ENCODE data around the gene TSPAN7. TPM values are rescaled to one million over a fixed set of nuclear protein-coding genes. Genes with fewer than 3 reads are reported as not detected.

TSPAN7 gene
- total and polyA plus RNA-seq, 4 donors: 6.2 to 71.1 (median 23.7) TPM

DNA sequence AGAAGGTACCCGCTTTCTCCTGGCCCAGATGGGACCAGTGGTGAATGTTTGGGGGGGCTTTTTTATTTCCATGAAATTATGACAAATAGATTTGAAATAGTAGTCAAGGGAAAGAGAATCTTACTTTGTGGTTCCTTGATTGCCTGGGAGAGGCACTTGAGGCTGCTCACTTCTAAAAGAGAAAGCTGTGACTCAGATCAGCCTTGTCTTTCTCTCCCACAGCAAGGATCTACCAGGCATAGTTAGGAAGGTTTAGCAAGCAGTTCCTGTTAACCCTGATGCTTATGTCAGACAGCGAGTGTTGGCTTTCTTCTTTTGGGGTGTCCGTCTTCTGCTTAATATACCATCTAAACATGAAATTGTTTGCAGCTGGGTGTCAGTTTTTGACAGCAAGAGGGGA lies 114.5 kb downstream of the TSPAN7 start:
- Histone ChIP-seq H3K4me1 (ENCODE audit: control insufficient read depth in 1 of 2, insufficient read depth in 2 of 2, low read length in 2 of 2) (no peaks in the 10 kb centered on the region), H3K9me3 (ENCODE audit: control insufficient read depth, low read length) (no peaks in the 10 kb centered on the region), H3K36me3 (ENCODE audit: control insufficient read depth in 1 of 2, insufficient read depth in 2 of 2, low read length in 1 of 2) (no peaks in the 10 kb centered on the region), H3K27me3 (ENCODE audit: control insufficient read depth in 1 of 2, insufficient read depth in 2 of 2, low read length in 1 of 2) (no peaks in the 10 kb centered on the region), H3K27ac (ENCODE audit: low read depth in 1 of 2, low read length in 2 of 2) (no peak overlapping the region), H3K4me3 (ENCODE audit: low read length in 2 of 2) (no peak overlapping the region)
- DNase-seq: no peak
- intact Hi-C loops (cut with DNase I): no loop called here
- no peak for ATAC-seq (ENCODE audit: low FRiP score)
- 82 to 99% methylated on average over 3 of the region's 3 CpGs for WGBS, 2 donors

- no peak overlapping the region for H3K4me3 ChIP-seq (ENCODE audit: low read length in 2 of 2)
- 72 to 86% methylated on average over 4 of the region's 4 CpGs for WGBS, 2 donors
Observed at GRCh38 chrX:38678183-38678582, 116.8 kb downstream of the TSPAN7 start.

GRCh38 chrX:38678821-38679220 lies 117.5 kb downstream of the TSPAN7 start:
- DNase-seq (no peak), ATAC-seq (ENCODE audit: low FRiP score) (no peak)
- H3K4me3 ChIP-seq (ENCODE audit: low read length in 2 of 2): no peak overlapping the region
- intact Hi-C loops (cut with DNase I): no loop called here
- WGBS, 2 donors: 79 to 83% methylated on average over 2 of the region's 2 CpGs
- no peaks in the 10 kb centered on the region for H3K4me1 ChIP-seq (ENCODE audit: control insufficient read depth in 1 of 2, insufficient read depth in 2 of 2, low read length in 2 of 2)
- no peaks in the 10 kb centered on the region for H3K36me3 ChIP-seq (ENCODE audit: control insufficient read depth in 1 of 2, insufficient read depth in 2 of 2, low read length in 1 of 2)
- no peaks in the 10 kb centered on the region for H3K27me3 ChIP-seq (ENCODE audit: control insufficient read depth in 1 of 2, insufficient read depth in 2 of 2, low read length in 1 of 2)
- H3K9me3 ChIP-seq (ENCODE audit: control insufficient read depth, low read length): no peaks in the 10 kb centered on the region
- H3K27ac ChIP-seq (ENCODE audit: low read depth in 1 of 2, low read length in 2 of 2): no peak overlapping the region

More at GRCh38 chrX:38678183-38678582, 116.8 kb downstream of the TSPAN7 start:
- H3K36me3 ChIP-seq (ENCODE audit: control insufficient read depth in 1 of 2, insufficient read depth in 2 of 2, low read length in 1 of 2): no peaks in the 10 kb centered on the region
- ATAC-seq (ENCODE audit: low FRiP score): no peak
- no peak for DNase-seq
- intact Hi-C loops (cut with DNase I): no loop called here
- H3K9me3 ChIP-seq (ENCODE audit: control insufficient read depth, low read length): no peaks in the 10 kb centered on the region
- no peaks in the 10 kb centered on the region for H3K27me3 ChIP-seq (ENCODE audit: control insufficient read depth in 1 of 2, insufficient read depth in 2 of 2, low read length in 1 of 2)
- no peaks in the 10 kb centered on the region for H3K4me1 ChIP-seq (ENCODE audit: control insufficient read depth in 1 of 2, insufficient read depth in 2 of 2, low read length in 2 of 2)
- H3K27ac ChIP-seq (ENCODE audit: low read depth in 1 of 2, low read length in 2 of 2): no peak overlapping the region

DNA sequence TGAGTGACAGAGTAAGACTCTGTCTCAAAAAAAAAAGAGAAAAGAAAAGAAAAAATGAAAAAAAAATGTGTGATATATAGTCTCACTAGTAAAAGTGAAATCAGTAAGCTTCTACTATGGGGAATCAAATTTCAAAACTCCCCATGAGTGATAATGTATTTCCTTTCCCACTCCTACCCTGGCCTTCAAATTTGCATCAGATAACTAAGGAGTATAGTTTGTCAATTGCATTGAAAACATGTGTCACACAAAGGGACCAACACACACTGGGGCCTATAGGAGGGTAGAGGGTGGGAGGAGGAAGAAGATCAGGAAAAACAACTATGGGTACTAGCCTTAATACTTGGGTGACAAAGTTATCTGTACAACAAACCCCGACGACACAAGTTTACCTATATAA lies 118.4 kb downstream of the TSPAN7 start:
- Histone ChIP-seq H3K27me3 (ENCODE audit: control insufficient read depth in 1 of 2, insufficient read depth in 2 of 2, low read length in 1 of 2) (no peaks in the 10 kb centered on the region), H3K4me3 (ENCODE audit: low read length in 2 of 2) (no peak overlapping the region), H3K9me3 (ENCODE audit: control insufficient read depth, low read length) (no peaks in the 10 kb centered on the region), H3K27ac (ENCODE audit: low read depth in 1 of 2, low read length in 2 of 2) (no peak overlapping the region), H3K36me3 (ENCODE audit: control insufficient read depth in 1 of 2, insufficient read depth in 2 of 2, low read length in 1 of 2) (no peaks in the 10 kb centered on the region), H3K4me1 (ENCODE audit: control insufficient read depth in 1 of 2, insufficient read depth in 2 of 2, low read length in 2 of 2) (no peaks in the 10 kb centered on the region)
- DNase-seq: no peak
- intact Hi-C loops (cut with DNase I): no loop called here
- ATAC-seq (ENCODE audit: low FRiP score): no peak
- 81 to 92% methylated on average over 2 of the region's 2 CpGs for WGBS, 2 donors

DNA sequence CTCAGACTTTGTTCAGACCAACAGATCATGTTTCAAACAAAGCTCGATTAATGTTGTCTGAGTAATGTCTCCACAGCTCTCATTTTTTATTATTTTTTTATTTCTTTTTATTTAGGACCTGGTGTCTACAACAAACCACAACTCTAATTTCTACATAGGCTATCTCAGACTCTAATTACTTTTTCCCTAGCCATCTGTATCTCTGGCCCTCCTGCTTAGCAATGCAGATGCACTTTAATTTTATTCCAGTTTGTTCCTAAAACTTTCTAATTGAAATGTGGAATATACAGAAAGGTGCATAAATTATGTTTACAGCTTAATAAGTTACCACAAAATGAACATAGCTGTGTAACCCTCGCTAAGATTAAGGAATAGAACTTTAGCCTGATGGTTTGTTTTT lies 120.8 kb downstream of the TSPAN7 start:
- Histone ChIP-seq H3K4me1 (ENCODE audit: control insufficient read depth in 1 of 2, insufficient read depth in 2 of 2, low read length in 2 of 2) (no peaks in the 10 kb centered on the region), H3K9me3 (ENCODE audit: control insufficient read depth, low read length) (no peaks in the 10 kb centered on the region), H3K27ac (ENCODE audit: low read depth in 1 of 2, low read length in 2 of 2) (no peak overlapping the region), H3K27me3 (ENCODE audit: control insufficient read depth in 1 of 2, insufficient read depth in 2 of 2, low read length in 1 of 2) (no peaks in the 10 kb centered on the region), H3K36me3 (ENCODE audit: control insufficient read depth in 1 of 2, insufficient read depth in 2 of 2, low read length in 1 of 2) (no peaks in the 10 kb centered on the region), H3K4me3 (ENCODE audit: low read length in 2 of 2) (no peak overlapping the region)
- intact Hi-C loops (cut with DNase I): no loop called here
- ATAC-seq (ENCODE audit: low FRiP score) (no peak), DNase-seq (no peak)
- 32 to 51% methylated on average over 2 of the region's 2 CpGs for WGBS, 2 donors

DNA sequence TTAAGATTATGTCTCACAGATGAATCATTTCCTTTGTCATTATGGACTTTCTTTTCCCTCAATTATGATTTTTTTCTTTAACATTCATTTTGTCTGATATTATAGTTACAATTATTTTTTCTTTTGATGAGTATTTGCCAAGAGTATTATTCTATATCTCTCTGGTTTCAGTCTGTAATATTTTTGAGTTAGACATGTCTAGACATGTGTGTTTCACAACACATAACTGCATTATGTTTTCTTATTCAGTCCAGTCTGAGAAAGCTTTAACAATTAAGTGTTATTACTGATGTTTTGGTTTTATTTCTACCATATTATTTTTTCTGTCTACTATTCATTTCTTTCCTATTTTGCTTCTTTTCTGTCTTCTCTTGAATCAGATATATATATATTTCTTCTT lies 131.6 kb downstream of the TSPAN7 start:
- intact Hi-C loops (cut with DNase I): no loop called here
- Histone ChIP-seq H3K9me3 (ENCODE audit: control insufficient read depth, low read length) (no peaks in the 10 kb centered on the region), H3K4me3 (ENCODE audit: low read length in 2 of 2) (no peak overlapping the region), H3K4me1 (ENCODE audit: control insufficient read depth in 1 of 2, insufficient read depth in 2 of 2, low read length in 2 of 2) (no peaks in the 10 kb centered on the region), H3K36me3 (ENCODE audit: control insufficient read depth in 1 of 2, insufficient read depth in 2 of 2, low read length in 1 of 2) (no peaks in the 10 kb centered on the region), H3K27ac (ENCODE audit: low read depth in 1 of 2, low read length in 2 of 2) (no peak overlapping the region), H3K27me3 (ENCODE audit: control insufficient read depth in 1 of 2, insufficient read depth in 2 of 2, low read length in 1 of 2) (no peaks in the 10 kb centered on the region)
- no peak for DNase-seq
- ATAC-seq (ENCODE audit: low FRiP score): no peak

- no peaks in the 10 kb centered on the region for H3K36me3 ChIP-seq (ENCODE audit: control insufficient read depth in 1 of 2, insufficient read depth in 2 of 2, low read length in 1 of 2)
- ATAC-seq (ENCODE audit: low FRiP score): no peak
- no peak overlapping the region for H3K27ac ChIP-seq (ENCODE audit: low read depth in 1 of 2, low read length in 2 of 2)
- 25 to 44% methylated on average over 5 of the region's 5 CpGs for WGBS, 2 donors
- H3K9me3 ChIP-seq (ENCODE audit: control insufficient read depth, low read length): no peaks in the 10 kb centered on the region
- intact Hi-C loops (cut with DNase I): no loop called here
- no peaks in the 10 kb centered on the region for H3K27me3 ChIP-seq (ENCODE audit: control insufficient read depth in 1 of 2, insufficient read depth in 2 of 2, low read length in 1 of 2)
- H3K4me3 ChIP-seq (ENCODE audit: low read length in 2 of 2): no peak overlapping the region
- no peaks in the 10 kb centered on the region for H3K4me1 ChIP-seq (ENCODE audit: control insufficient read depth in 1 of 2, insufficient read depth in 2 of 2, low read length in 2 of 2)
- DNase-seq: no peak
Observed at GRCh38 chrX:38694394-38694793, 133.1 kb downstream of the TSPAN7 start.

- ATAC-seq (ENCODE audit: low FRiP score) (no peak), DNase-seq (no peak)
- no peaks in the 10 kb centered on the region for H3K27me3 ChIP-seq (ENCODE audit: control insufficient read depth in 1 of 2, insufficient read depth in 2 of 2, low read length in 1 of 2)
- no peak overlapping the region for H3K4me3 ChIP-seq (ENCODE audit: low read length in 2 of 2)
- WGBS, 2 donors: 75 to 93% methylated on average over 3 of the region's 3 CpGs
- intact Hi-C loops (cut with DNase I): no loop called here
- H3K27ac ChIP-seq (ENCODE audit: low read depth in 1 of 2, low read length in 2 of 2): no peak overlapping the region
- H3K9me3 ChIP-seq (ENCODE audit: control insufficient read depth, low read length): no peaks in the 10 kb centered on the region
- no peaks in the 10 kb centered on the region for H3K4me1 ChIP-seq (ENCODE audit: control insufficient read depth in 1 of 2, insufficient read depth in 2 of 2, low read length in 2 of 2)
- no peaks in the 10 kb centered on the region for H3K36me3 ChIP-seq (ENCODE audit: control insufficient read depth in 1 of 2, insufficient read depth in 2 of 2, low read length in 1 of 2)
Observed at GRCh38 chrX:38697461-38697860, 136.1 kb downstream of the TSPAN7 start.

DNA sequence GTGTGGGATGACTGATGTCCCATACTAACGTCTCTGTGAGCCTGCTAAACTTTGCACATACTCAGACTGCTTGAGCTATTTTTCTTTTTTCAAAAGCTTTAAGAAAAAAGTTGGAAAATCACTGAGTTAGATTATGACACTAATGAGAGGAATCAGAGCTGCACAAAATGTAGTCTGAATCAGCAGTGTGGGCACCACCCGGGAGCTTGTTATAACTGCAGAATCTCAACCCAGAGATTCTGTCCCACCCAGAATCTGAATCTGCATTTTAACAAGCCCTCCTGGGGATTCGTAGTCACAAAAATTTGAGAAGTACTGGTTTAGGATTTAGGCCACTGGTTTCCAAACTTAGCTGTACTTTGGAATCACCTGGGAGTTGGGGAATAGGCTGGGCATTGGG lies 137.8 kb downstream of the TSPAN7 start:
- no peak overlapping the region for H3K4me3 ChIP-seq (ENCODE audit: low read length in 2 of 2)

More for the DNA sequence above, 137.8 kb downstream of the TSPAN7 start:
- H3K4me1 ChIP-seq (ENCODE audit: control insufficient read depth in 1 of 2, insufficient read depth in 2 of 2, low read length in 2 of 2): no peaks in the 10 kb centered on the region
- 65 to 82% methylated on average over 3 of the region's 3 CpGs for WGBS, 2 donors
- no peak for DNase-seq
- no peaks in the 10 kb centered on the region for H3K9me3 ChIP-seq (ENCODE audit: control insufficient read depth, low read length)
- ATAC-seq (ENCODE audit: low FRiP score): no peak
- intact Hi-C loops (cut with DNase I): no loop called here
- H3K27ac ChIP-seq (ENCODE audit: low read depth in 1 of 2, low read length in 2 of 2): no peak overlapping the region
- H3K27me3 ChIP-seq (ENCODE audit: control insufficient read depth in 1 of 2, insufficient read depth in 2 of 2, low read length in 1 of 2): no peaks in the 10 kb centered on the region
- H3K36me3 ChIP-seq (ENCODE audit: control insufficient read depth in 1 of 2, insufficient read depth in 2 of 2, low read length in 1 of 2): no peaks in the 10 kb centered on the region

Measured in aorta (tissue), 5 donors.